H9 (cell line): ENCODE data around the gene SNAI3. TPM values are rescaled to one million over a fixed set of nuclear protein-coding genes. Genes with fewer than 3 reads are reported as not detected.

Experiments used
- DNase-seq: peaks from one replicate; pipeline ENCODE4 v3.0.0-alpha.2; 2017
- H2AFZ ChIP-seq: one replicate; pipeline ENCODE4 v1.6.1; 2013; ENCODE audit warnings: mild to moderate bottlenecking, low read length, control low read depth, moderate library complexity
- H2AK5ac ChIP-seq: 2 replicates; pipeline ENCODE4 v1.6.1; 2013; ENCODE audit warnings: low read length, control low read depth, mixed read lengths; ENCODE audit not compliant: insufficient read length
- H2BK120ac ChIP-seq: one replicate; pipeline ENCODE4 v1.6.1; 2013; ENCODE audit warnings: low read depth, mild to moderate bottlenecking, low read length, control low read depth, inconsistent platforms; ENCODE audit not compliant: poor library complexity, severe bottlenecking
- H2BK12ac ChIP-seq: 2 replicates; pipeline ENCODE4 v1.6.1; 2013; ENCODE audit warnings: low read length, control low read depth, mixed read lengths, low read depth; ENCODE audit not compliant: insufficient read length
- H2BK15ac ChIP-seq: 2 replicates; pipeline ENCODE4 v1.6.1; 2013; ENCODE audit warnings: low read depth, low read length, control low read depth
- H2BK20ac ChIP-seq: one replicate; pipeline ENCODE4 v1.6.1; 2013; ENCODE audit warnings: low read depth, mild to moderate bottlenecking, low read length, control low read depth, inconsistent platforms; ENCODE audit not compliant: poor library complexity, severe bottlenecking
- H2BK5ac ChIP-seq: 2 replicates; pipeline ENCODE4 v1.6.1; 2013; ENCODE audit warnings: low read length, control low read depth, mixed read lengths; ENCODE audit not compliant: insufficient read length
- H3K14ac ChIP-seq: 2 replicates; pipeline ENCODE4 v1.6.1; 2013; ENCODE audit warnings: low read length, control low read depth; ENCODE audit not compliant: insufficient read depth
- H3K18ac ChIP-seq: 2 replicates; pipeline ENCODE4 v1.6.1; 2013; ENCODE audit warnings: low read depth, mild to moderate bottlenecking, mixed read lengths, low read length, control low read depth; ENCODE audit not compliant: insufficient read length
- H3K23ac ChIP-seq: 2 replicates; pipeline ENCODE4 v1.6.1; 2013; ENCODE audit warnings: low read length, control low read depth, mixed read lengths, low read depth; ENCODE audit not compliant: insufficient read length
- H3K23me2 ChIP-seq: 2 replicates; pipeline ENCODE4 v1.6.1; 2013; ENCODE audit warnings: low read depth, mild to moderate bottlenecking, mixed read lengths, low read length, control low read depth; ENCODE audit not compliant: insufficient read length, poor library complexity, severe bottlenecking
- H3K27ac ChIP-seq: 2 replicates; pipeline ENCODE4 v1.5.1; 2013; ENCODE audit warnings: low read length, control low read depth, mixed read lengths, low read depth; ENCODE audit not compliant: insufficient read length
- H3K27me3 ChIP-seq: 2 replicates; pipeline ENCODE4 v1.6.1; 2013; ENCODE audit warnings: low read length, control low read depth, inconsistent platforms; ENCODE audit not compliant: insufficient read depth
- H3K4ac ChIP-seq: 2 replicates; pipeline ENCODE4 v1.6.1; 2013; ENCODE audit warnings: low read depth, mild to moderate bottlenecking, control low read depth, inconsistent platforms, low read length, moderate library complexity
- H3K4me1 ChIP-seq: 2 replicates; pipeline ENCODE4 v1.6.1; 2013; ENCODE audit warnings: low read length, control low read depth, inconsistent platforms; ENCODE audit not compliant: insufficient read depth
- H3K4me2 ChIP-seq: 2 replicates; pipeline ENCODE4 v1.6.1; 2013; ENCODE audit warnings: low read length, control low read depth, mixed read lengths; ENCODE audit not compliant: insufficient read length, insufficient read depth
- H3K56ac ChIP-seq: 2 replicates; pipeline ENCODE4 v1.6.1; 2013; ENCODE audit warnings: low read depth, mild to moderate bottlenecking, mixed read lengths, low read length, control low read depth; ENCODE audit not compliant: insufficient read length
- H3K79me1 ChIP-seq: 2 replicates; pipeline ENCODE4 v1.6.1; 2013; ENCODE audit warnings: low read depth, mild to moderate bottlenecking, moderate library complexity, low read length, control low read depth, inconsistent platforms; ENCODE audit not compliant: insufficient read depth, poor library complexity, severe bottlenecking
- H3K79me2 ChIP-seq: 2 replicates; pipeline ENCODE4 v1.6.1; 2013; ENCODE audit warnings: low read length, control low read depth, inconsistent platforms; ENCODE audit not compliant: insufficient read depth
- H3K9ac ChIP-seq: 2 replicates; pipeline ENCODE4 v1.6.1; 2013; ENCODE audit warnings: low read length, control low read depth, mixed read lengths; ENCODE audit not compliant: insufficient read length; ENCODE audit errors: extremely low read depth
- H3K9me3 ChIP-seq: one replicate; pipeline ENCODE4 v1.6.1; 2013; ENCODE audit warnings: low read depth, low read length, inconsistent platforms; ENCODE audit not compliant: control insufficient read depth
- H3T11ph ChIP-seq: one replicate; pipeline ENCODE4 v1.6.1; 2013; ENCODE audit warnings: mild to moderate bottlenecking, low read length, control low read depth, inconsistent platforms
- H4K20me1 ChIP-seq: one replicate; pipeline ENCODE4 v1.6.1; 2013; ENCODE audit not compliant: control insufficient read depth, insufficient read length, insufficient read depth
- H4K5ac ChIP-seq: 2 replicates; pipeline ENCODE4 v1.6.1; 2013; ENCODE audit warnings: low read depth, mild to moderate bottlenecking, mixed read lengths, low read length, control low read depth; ENCODE audit not compliant: insufficient read length
- H4K8ac ChIP-seq: replicated peaks from 2 replicates; pipeline ENCODE4 v1.6.1; 2013; ENCODE audit warnings: low read length, control low read depth, mixed read lengths, low read depth; ENCODE audit not compliant: insufficient read length
- H4K91ac ChIP-seq: 2 replicates; pipeline ENCODE4 v1.6.1; 2013; ENCODE audit warnings: low read depth, mild to moderate bottlenecking, moderate library complexity, mixed read lengths, low read length, control low read depth; ENCODE audit not compliant: insufficient read length
- H3K27ac Mint-ChIP-seq, 3 experiments: 2 replicates in 2 of 3; 3 replicates in 1 of 3; pipeline ENCODE4 v1.8.0; 2020 to 2021; ENCODE audit warnings: mixed read lengths in 3 of 3, mild to moderate bottlenecking in 1 of 3, moderate library complexity in 1 of 3
- H3K27me3 Mint-ChIP-seq: 2 replicates; pipeline ENCODE4 v1.8.0; 2021; ENCODE audit warnings: low read depth, mild to moderate bottlenecking, moderate library complexity, mixed read lengths
- H3K36me3 Mint-ChIP-seq, 3 experiments: 2 replicates in 2 of 3; 3 replicates in 1 of 3; pipeline ENCODE4 v1.8.0; 2020 to 2021; ENCODE audit warnings: low read depth in 3 of 3, mixed read lengths in 3 of 3; ENCODE audit not compliant: insufficient read depth in 1 of 3
- H3K4me1 Mint-ChIP-seq, 2 experiments: 2 replicates each; pipeline ENCODE4 v1.8.0; 2020; ENCODE audit warnings: mixed read lengths in 2 of 2
- H3K4me3 Mint-ChIP-seq, 2 experiments: 2 replicates in 1 of 2; 3 replicates in 1 of 2; pipeline ENCODE4 v1.8.0; 2020 to 2021; ENCODE audit warnings: mild to moderate bottlenecking in 2 of 2, mixed read lengths in 2 of 2, moderate library complexity in 1 of 2
- H3K9me3 Mint-ChIP-seq, 2 experiments: 2 replicates in 1 of 2; 3 replicates in 1 of 2; pipeline ENCODE4 v1.8.0; 2020; ENCODE audit warnings: mild to moderate bottlenecking in 2 of 2, mixed read lengths in 2 of 2, moderate library complexity in 1 of 2
- WGBS: extraction: QIAGEN DNeasy Blood & Tissue Kit; methylation state at CpG from one replicate; pipeline ENCODE4 v1.1.7; 2013; ENCODE audit warnings: missing lambda C conversion rate, low lambda C conversion rate, mixed read lengths; ENCODE audit not compliant: insufficient read length; ENCODE audit errors: extremely low coverage; 5-methylcytosine and 5-hydroxymethylcytosine counted together
- total RNA-seq: library from RNA; stranded (reverse); gene quantifications from 2 replicates; pipeline ENCODE4 v1.2.1, GENCODE V29; 2021
- TF ChIP-seq, protein P1 (sequence below): fragments of 200-600 bp; sonication (generic); conservative IDR thresholded peaks from 3 replicates; pipeline ENCODE4 v1.8.0; 2021; ENCODE audit warnings: antibody characterized with exemption, mild to moderate bottlenecking

The SNAI3 gene
- total RNA-seq, 1 experiment from 2014 or later: 3.2 TPM

DNA sequence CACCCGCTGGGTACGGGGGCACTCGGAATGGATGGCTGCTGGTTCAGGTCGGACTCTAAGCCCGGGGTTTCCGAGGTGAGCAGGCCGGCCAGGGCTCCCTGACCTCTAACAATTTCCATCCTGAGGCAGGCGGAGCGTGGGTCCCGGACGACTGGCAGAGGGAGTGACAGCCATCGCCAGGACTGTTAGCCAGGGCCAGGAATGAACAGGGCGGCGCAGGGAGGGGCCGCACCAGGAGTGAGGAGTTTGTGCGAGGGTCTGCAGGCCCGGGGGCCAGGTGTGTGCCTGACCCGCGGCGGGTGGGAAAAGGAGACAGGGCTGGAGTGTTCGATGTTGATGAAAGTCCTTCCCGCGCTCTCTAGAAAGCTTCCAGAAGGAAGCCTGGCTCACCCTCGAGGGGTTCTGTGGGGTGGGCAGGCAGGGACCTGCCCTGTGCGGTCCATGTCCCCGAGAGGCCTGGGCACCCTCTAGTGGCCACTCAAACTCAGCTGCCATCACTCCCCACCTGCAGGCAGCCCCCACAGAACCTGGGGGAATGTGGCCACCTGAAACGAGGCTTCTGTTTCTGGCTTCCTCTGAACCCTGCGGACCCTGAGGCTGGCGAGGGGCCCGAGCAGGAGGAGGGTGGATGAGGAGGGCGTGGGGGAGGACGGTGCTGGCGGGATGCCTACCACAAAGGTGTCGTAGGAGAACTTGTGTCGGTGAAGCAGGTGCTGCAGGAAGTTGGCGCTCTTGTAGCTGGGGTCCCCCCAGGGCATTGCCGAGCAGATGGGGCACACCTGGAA is 11.7 kb upstream of the SNAI3 start:
- Histone ChIP-seq H4K20me1 (no peaks in the 10 kb centered on the region), H3K27ac (no peak overlapping the region), H3K4me1 (no peaks in the 10 kb centered on the region), H2BK15ac (no peak overlapping the region), H2AK5ac (no peak overlapping the region), H3K4ac (no peak overlapping the region), H3K56ac (no peak overlapping the region), H2BK120ac (no peak overlapping the region), H3K79me1 (peaks cover 3% of the 10 kb centered on the region), H3K23ac (no peak overlapping the region), H3K23me2 (peaks cover 3% of the 10 kb centered on the region), H3K9me3 (no peaks in the 10 kb centered on the region), H3K4me2 (no peak overlapping the region), H2BK12ac (no peak overlapping the region), H4K91ac (no peak overlapping the region), H3K79me2 (no peaks in the 10 kb centered on the region), H4K5ac (no peak overlapping the region), H3T11ph (no peak overlapping the region), H3K9ac (no peak overlapping the region), H4K8ac (no peak overlapping the region), H3K14ac (no peak overlapping the region), H2AFZ (no peak overlapping the region), H3K27me3 (no peaks in the 10 kb centered on the region), H2BK20ac (no peak overlapping the region), H3K18ac (no peak overlapping the region), H2BK5ac (no peak overlapping the region)
- Mint-ChIP-seq H3K9me3 (no peaks in the 10 kb centered on the region), H3K36me3 (peaks cover 2 to 15% (median 14%) of the 10 kb centered on the region in 3 experiments; a peak in 5 of 7 replicates), H3K27ac (no peak overlapping the region), H3K4me3 (no peak overlapping the region), H3K27me3 (no peaks in the 10 kb centered on the region), H3K4me1 (no peaks in the 10 kb centered on the region)
- TF ChIP-seq, protein P1, sequence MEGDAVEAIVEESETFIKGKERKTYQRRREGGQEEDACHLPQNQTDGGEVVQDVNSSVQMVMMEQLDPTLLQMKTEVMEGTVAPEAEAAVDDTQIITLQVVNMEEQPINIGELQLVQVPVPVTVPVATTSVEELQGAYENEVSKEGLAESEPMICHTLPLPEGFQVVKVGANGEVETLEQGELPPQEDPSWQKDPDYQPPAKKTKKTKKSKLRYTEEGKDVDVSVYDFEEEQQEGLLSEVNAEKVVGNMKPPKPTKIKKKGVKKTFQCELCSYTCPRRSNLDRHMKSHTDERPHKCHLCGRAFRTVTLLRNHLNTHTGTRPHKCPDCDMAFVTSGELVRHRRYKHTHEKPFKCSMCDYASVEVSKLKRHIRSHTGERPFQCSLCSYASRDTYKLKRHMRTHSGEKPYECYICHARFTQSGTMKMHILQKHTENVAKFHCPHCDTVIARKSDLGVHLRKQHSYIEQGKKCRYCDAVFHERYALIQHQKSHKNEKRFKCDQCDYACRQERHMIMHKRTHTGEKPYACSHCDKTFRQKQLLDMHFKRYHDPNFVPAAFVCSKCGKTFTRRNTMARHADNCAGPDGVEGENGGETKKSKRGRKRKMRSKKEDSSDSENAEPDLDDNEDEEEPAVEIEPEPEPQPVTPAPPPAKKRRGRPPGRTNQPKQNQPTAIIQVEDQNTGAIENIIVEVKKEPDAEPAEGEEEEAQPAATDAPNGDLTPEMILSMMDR: peak; percentile 64
- DNase-seq: peak; percentile 59
- no CpG with 5 or more reads among the region's 37 CpGs for WGBS
